Esophagus muscularis mucosa (tissue), 4 donors: ENCODE data around the gene DOCK10. TPM values are rescaled to one million over a fixed set of nuclear protein-coding genes. Genes with fewer than 3 reads are reported as not detected.

Experiments
- DNase-seq: peaks from one replicate; pipeline ENCODE4 v3.0.0-alpha.2; 2017; ENCODE audit errors: extremely low spot score
- H3K27ac ChIP-seq, 4 donors: fragments of 200-600 bp; sonication (generic); replicated peaks in 1 of 4; 1 replicate in 3 of 4; 2 replicates in 1 of 4; pipeline ENCODE4 v1.5.1; 2016 to 2019; ENCODE audit warnings: mild to moderate bottlenecking in 1 of 4
- H3K27me3 ChIP-seq, 4 donors: fragments of 200-600 bp; sonication (generic); one replicate each; pipeline versions ENCODE4 v1.5.1 to v1.6.0; 2016 to 2019
- H3K36me3 ChIP-seq, 4 donors: fragments of 200-600 bp; sonication (generic); one replicate each; pipeline ENCODE4 v1.5.1; 2016 to 2019
- H3K4me1 ChIP-seq, 4 donors: fragments of 200-600 bp; sonication (generic); one replicate each; pipeline ENCODE4 v1.5.1; 2016 to 2019
- H3K4me3 ChIP-seq, 4 donors: fragments of 200-600 bp; sonication (generic); 1 replicate in 2 of 4; 2 replicates in 2 of 4; pipeline ENCODE4 v1.5.1; 2016 to 2019; ENCODE audit warnings: mild to moderate bottlenecking in 4 of 4, moderate library complexity in 1 of 4
- H3K9me3 ChIP-seq, 4 donors: fragments of 200-600 bp; sonication (generic); 1 replicate in 3 of 4; 2 replicates in 1 of 4; pipeline ENCODE4 v1.5.1; 2016 to 2019
- CTCF ChIP-seq, 3 experiments: fragments of 200-600 bp in 2 of 3; fragments of 450-650 bp in 1 of 3; sonication (generic) in 2 of 3; IDR thresholded peaks; one replicate each; pipeline ENCODE4 v1.5.1; 2017 to 2019; ENCODE audit warnings: antibody characterized with exemption in 3 of 3, mild to moderate bottlenecking in 2 of 3, moderate library complexity in 1 of 3
- EP300 ChIP-seq: sonication (generic); formaldehyde crosslinking; IDR thresholded peaks from one replicate; pipeline ENCODE4 v1.6.1; 2017; ENCODE audit warnings: antibody characterized with exemption
- POLR2A ChIP-seq: fragments of 450-650 bp; IDR thresholded peaks from one replicate; pipeline ENCODE4 v1.6.1; 2017; ENCODE audit warnings: antibody characterized with exemption, moderate library complexity, mild to moderate bottlenecking, low read depth
- POLR2AphosphoS5 ChIP-seq, 2 donors: sonication (generic); formaldehyde crosslinking; IDR thresholded peaks; one replicate each; pipeline ENCODE4 v1.6.1; 2017; ENCODE audit warnings: antibody characterized with exemption in 2 of 2
- WGBS: methylation state at CpG from one replicate; pipeline ENCODE4 v1.1.5; 2018; 5-methylcytosine and 5-hydroxymethylcytosine counted together
- intact Hi-C: fragments of 100-400 bp; cut with DNase I; formaldehyde crosslinking; loops from one replicate; pipeline ENCODE4 v1.15.1; 2023
- total RNA-seq, 4 donors: library from RNA; depleted of rRNA; stranded (reverse); fragments of >200 nt; gene quantifications; one replicate each; pipeline versions ENCODE4 v1.1.0 to v1.2.1, GENCODE V29; 2016

Gene DOCK10
- total RNA-seq, 4 donors from 2014 or later = 1.9 to 11.6 (median 6.3) TPM

GRCh38 chr2:224930124-224930523, 112.1 kb downstream of the DOCK10 start:
- no peak for TF ChIP-seq EP300
- TF ChIP-seq POLR2A = no peak
- no peak for TF ChIP-seq CTCF (IDR thresholded peaks at IDR 0.05)
- no peak for TF ChIP-seq POLR2AphosphoS5 (IDR thresholded peaks at IDR 0.05)
- Histone ChIP-seq H3K36me3 (no peaks in the 10 kb centered on the region), H3K9me3 (no peaks in the 10 kb centered on the region), H3K4me3 (no peak overlapping the region), H3K27ac (no peak overlapping the region), H3K4me1 (peaks cover 0 to 63% (median 30%) of the 10 kb centered on the region in 4 donors), H3K27me3 (no peaks in the 10 kb centered on the region)
- 74% methylated on average over 5 of the region's 5 CpGs for WGBS
- intact Hi-C loops = no loop called here
- DNase-seq = no peak

GRCh38 chr2:224929512-224929911, 112.8 kb downstream of the DOCK10 start:
- H3K27ac ChIP-seq = no peak overlapping the region
- intact Hi-C loops = no loop called here
- no peaks in the 10 kb centered on the region for H3K27me3 ChIP-seq

GRCh38 chr2:224927646-224928173, 114.6 kb downstream of the DOCK10 start:
- no peak for TF ChIP-seq EP300
- TF ChIP-seq POLR2A = no peak
- no peak for TF ChIP-seq POLR2AphosphoS5 (IDR thresholded peaks at IDR 0.05)
- TF ChIP-seq CTCF (IDR thresholded peaks at IDR 0.05) = no peak
- intact Hi-C loops = no loop called here
- WGBS = 36% methylated on average over 7 of the region's 7 CpGs

More at GRCh38 chr2:224929512-224929911, 112.8 kb downstream of the DOCK10 start:
- TF ChIP-seq EP300 = no peak
- no peak for TF ChIP-seq CTCF (IDR thresholded peaks at IDR 0.05)
- no peak for TF ChIP-seq POLR2AphosphoS5 (IDR thresholded peaks at IDR 0.05)
- TF ChIP-seq POLR2A = no peak
- Histone ChIP-seq H3K4me1 (peaks cover 0 to 56% (median 25%) of the 10 kb centered on the region in 4 donors), H3K36me3 (no peaks in the 10 kb centered on the region), H3K4me3 (no peak overlapping the region), H3K9me3 (no peaks in the 10 kb centered on the region)
- 83% methylated on average over 3 of the region's 3 CpGs for WGBS
- no peak for DNase-seq

GRCh38 chr2:224927011-224927410, 115.3 kb downstream of the DOCK10 start:
- intact Hi-C loops = no loop called here
- Histone ChIP-seq H3K9me3 (no peaks in the 10 kb centered on the region), H3K4me1 (peaks cover 0 to 52% (median 19%) of the 10 kb centered on the region in 4 donors), H3K36me3 (no peaks in the 10 kb centered on the region), H3K27me3 (no peaks in the 10 kb centered on the region), H3K27ac (peak overlapping the region; percentile 22 to 68 (median 56)), H3K4me3 (no peak overlapping the region)
- TF ChIP-seq CTCF (IDR thresholded peaks at IDR 0.05) = no peak
- TF ChIP-seq POLR2AphosphoS5 (IDR thresholded peaks at IDR 0.05) = no peak
- TF ChIP-seq POLR2A = no peak
- no peak for TF ChIP-seq EP300
- WGBS = 74% methylated on average over 2 of the region's 2 CpGs
- DNase-seq = no peak

More at GRCh38 chr2:224927646-224928173, 114.6 kb downstream of the DOCK10 start:
- no peak for DNase-seq
- peak overlapping the region; percentile 22 to 68 (median 56) for H3K27ac ChIP-seq
- no peaks in the 10 kb centered on the region for H3K9me3 ChIP-seq
- no peak overlapping the region for H3K4me3 ChIP-seq
- peaks cover 0 to 54% (median 22%) of the 10 kb centered on the region in 4 donors for H3K4me1 ChIP-seq
- H3K27me3 ChIP-seq = no peaks in the 10 kb centered on the region
- H3K36me3 ChIP-seq = no peaks in the 10 kb centered on the region

- H3K4me3 ChIP-seq = no peak overlapping the region
- TF ChIP-seq EP300 (no peak), POLR2A (no peak)
- intact Hi-C loops = no loop called here
- peaks cover 0 to 43% (median 19%) of the 10 kb centered on the region in 4 donors for H3K4me1 ChIP-seq
- H3K27ac ChIP-seq = no peak overlapping the region
- no peaks in the 10 kb centered on the region for H3K9me3 ChIP-seq
- no peaks in the 10 kb centered on the region for H3K27me3 ChIP-seq
- no peak for DNase-seq
- no peaks in the 10 kb centered on the region for H3K36me3 ChIP-seq
Measured at GRCh38 chr2:224925810-224926100, 116.5 kb downstream of the DOCK10 start.
